Keratinocyte (primary cell): ENCODE data around the gene OR7G2. TPM values are rescaled to one million over a fixed set of nuclear protein-coding genes. Genes with fewer than 3 reads are reported as not detected.

Experiments
- DNase-seq: peaks from one replicate; pipeline ENCODE4 v3.0.0-alpha.2; 2011; ENCODE audit warnings: low read depth, missing footprints, low spot score
- FAIRE-seq: peaks from 2 replicates; lab custom pipeline; 2011; peaks lifted over from hg19 to GRCh38; lab: Jason Lieb, UNC
- H2AFZ ChIP-seq: 2 replicates; pipeline ENCODE4 v1.6.0; 2012; ENCODE audit warnings: low read length, control low read depth, inconsistent platforms; ENCODE audit not compliant: control insufficient read depth
- H3K27ac ChIP-seq: 2 replicates; pipeline ENCODE4 v1.5.1; 2011; ENCODE audit warnings: low read length; ENCODE audit not compliant: control insufficient read depth, insufficient read depth
- H3K27me3 ChIP-seq: 3 replicates; pipeline ENCODE4 v1.6.0; 2011; ENCODE audit warnings: low read length; ENCODE audit not compliant: control insufficient read depth, insufficient read depth; ENCODE audit errors: extremely low read depth
- H3K36me3 ChIP-seq, 2 experiments: 2 replicates in 1 of 2; 3 replicates in 1 of 2; pipeline ENCODE4 v1.5.1; 2011; ENCODE audit warnings: low read length in 2 of 2, mild to moderate bottlenecking in 1 of 2; ENCODE audit not compliant: control insufficient read depth in 2 of 2, insufficient read depth in 2 of 2; ENCODE audit errors: extremely low read depth in 1 of 2
- H3K4me1 ChIP-seq: 3 replicates; pipeline ENCODE4 v1.5.1; 2011; ENCODE audit warnings: low read length; ENCODE audit not compliant: control insufficient read depth, insufficient read depth; ENCODE audit errors: extremely low read depth
- H3K4me2 ChIP-seq: 3 replicates; pipeline ENCODE4 v1.6.0; 2011; ENCODE audit warnings: low read depth, low read length; ENCODE audit not compliant: control insufficient read depth, insufficient read depth; ENCODE audit errors: extremely low read depth
- H3K4me3 ChIP-seq, 3 experiments: fragments of 200-600 bp in 1 of 3; sonication (generic) in 1 of 3; 2 replicates in 2 of 3; 3 replicates in 1 of 3; pipeline ENCODE4 v1.5.1; 2011 to 2016; ENCODE audit warnings: low read length in 3 of 3, mild to moderate bottlenecking in 3 of 3, control low read depth in 2 of 3, inconsistent platforms in 1 of 3, low read depth in 1 of 3, mixed read lengths in 1 of 3, mixed run types in 1 of 3, moderate library complexity in 1 of 3; ENCODE audit not compliant: control insufficient read depth in 2 of 3, insufficient read depth in 2 of 3; ENCODE audit errors: extremely low read depth in 1 of 3
- H3K79me2 ChIP-seq: 2 replicates; pipeline ENCODE4 v1.6.0; 2012; ENCODE audit warnings: low read length; ENCODE audit not compliant: control insufficient read depth, insufficient read depth
- H3K9ac ChIP-seq: 3 replicates; pipeline ENCODE4 v1.6.0; 2011; ENCODE audit warnings: low read length; ENCODE audit not compliant: control insufficient read depth, insufficient read depth; ENCODE audit errors: extremely low read depth
- H3K9me1 ChIP-seq: 3 replicates; pipeline ENCODE4 v1.6.0; 2011; ENCODE audit warnings: low read length; ENCODE audit not compliant: control insufficient read depth, insufficient read depth; ENCODE audit errors: extremely low read depth
- H3K9me3 ChIP-seq: 2 replicates; pipeline ENCODE4 v1.5.1; 2012; ENCODE audit warnings: low read depth, low read length; ENCODE audit not compliant: control insufficient read depth
- H4K20me1 ChIP-seq: 3 replicates; pipeline ENCODE4 v1.6.0; 2011; ENCODE audit warnings: low read length; ENCODE audit not compliant: control insufficient read depth, insufficient read depth; ENCODE audit errors: extremely low read depth
- CTCF ChIP-seq, 3 experiments: IDR thresholded peaks in 1 of 3; conservative IDR thresholded peaks in 1 of 3; optimal IDR thresholded peaks in 1 of 3; 2 replicates in 2 of 3; 3 replicates in 1 of 3; pipeline versions ENCODE3 to v1.5.1; 2011; ENCODE audit warnings: low read length in 3 of 3, mild to moderate bottlenecking in 3 of 3, moderate library complexity in 2 of 3, control low read depth in 1 of 3, inconsistent platforms in 1 of 3; ENCODE audit not compliant: insufficient read depth in 2 of 3; ENCODE audit errors: extremely low read depth in 1 of 3
- EZH2 ChIP-seq: IDR thresholded peaks from one replicate; pipeline ENCODE4 v1.6.1; 2012; ENCODE audit warnings: inconsistent platforms, mild to moderate bottlenecking, low read length, moderate library complexity
- dilution Hi-C: fragments of 300-500 bp; cut with MboI; formaldehyde crosslinking; loops from one replicate; pipeline ENCODE4 v1.7.0; 2020; ENCODE audit warnings: low sequenced_read_pairs; ENCODE audit not compliant: extremely low pct_ligation_motif_present
- polyA plus RNA-seq, 5 experiments: library from polyadenylated mRNA; depleted of rRNA in 3 of 5; stranded (reverse) in 3 of 5; stranded (forward) in 1 of 5; unstranded in 1 of 5; fragments of >200 nt; gene quantifications; 1 replicate in 1 of 5; 2 replicates in 3 of 5; 3 replicates in 1 of 5; pipeline versions ENCODE4 v1.2.1 to v1.2.3, GENCODE V29; 2011 to 2012; ENCODE audit warnings: missing spikeins in 2 of 5, low read depth in 1 of 5, low replicate concordance in 1 of 5

Gene OR7G2
- polyA plus RNA-seq, 1 donor (not counting 4 experiments of a cell fraction or from before 2014, with no cell fraction given), result not detected

- no peak overlapping the region for H3K27ac ChIP-seq
- TF ChIP-seq CTCF (optimal IDR thresholded peaks at IDR 0.05 in 1 of 3, IDR thresholded peaks at IDR 0.05 in 1 of 3, conservative IDR thresholded peaks at IDR 0.05 in 1 of 3; ENCODE audit: extremely low read depth in 1 of 3, insufficient read depth in 2 of 3, low read length in 3 of 3), result no peak
- H3K79me2 ChIP-seq, result no peaks in the 10 kb centered on the region
- H4K20me1 ChIP-seq, result no peaks in the 10 kb centered on the region
- H3K9ac ChIP-seq, result no peak overlapping the region
- H3K27me3 ChIP-seq, result no peaks in the 10 kb centered on the region
- no peak overlapping the region for H3K4me3 ChIP-seq
- dilution Hi-C loops, result no loop called here
- FAIRE-seq (no peak), DNase-seq (no peak)
- H2AFZ ChIP-seq, result no peak overlapping the region
- no peaks in the 10 kb centered on the region for H3K36me3 ChIP-seq
- peaks cover 10% of the 10 kb centered on the region for H3K4me1 ChIP-seq
- no peak overlapping the region for H3K4me2 ChIP-seq
- H3K9me1 ChIP-seq, result no peaks in the 10 kb centered on the region
- H3K9me3 ChIP-seq, result no peaks in the 10 kb centered on the region
Observed at GRCh38 chr19:9078651-9079050, 28.6 kb downstream of the OR7G2 start.

- no peak overlapping the region for H3K4me3 ChIP-seq
- H3K9me3 ChIP-seq, result no peaks in the 10 kb centered on the region
- H3K9me1 ChIP-seq, result no peaks in the 10 kb centered on the region
- dilution Hi-C loops, result no loop called here
- no peak overlapping the region for H3K4me2 ChIP-seq
- no peak for FAIRE-seq
- no peaks in the 10 kb centered on the region for H3K27me3 ChIP-seq
- no peak overlapping the region for H3K9ac ChIP-seq
- no peaks in the 10 kb centered on the region for H3K79me2 ChIP-seq
- H3K36me3 ChIP-seq, result no peaks in the 10 kb centered on the region
- H4K20me1 ChIP-seq, result no peaks in the 10 kb centered on the region
- no peak overlapping the region for H3K27ac ChIP-seq
- no peak overlapping the region for H2AFZ ChIP-seq
- TF ChIP-seq CTCF (optimal IDR thresholded peaks at IDR 0.05 in 1 of 3, IDR thresholded peaks at IDR 0.05 in 1 of 3, conservative IDR thresholded peaks at IDR 0.05 in 1 of 3; ENCODE audit: extremely low read depth in 1 of 3, insufficient read depth in 2 of 3, low read length in 3 of 3) (no peak), EZH2 (no peak)
- H3K4me1 ChIP-seq, result peaks cover 10% of the 10 kb centered on the region
- no peak for DNase-seq
Observed at GRCh38 chr19:9076901-9077300, 30.4 kb downstream of the OR7G2 start.
